Large intestine (tissue), 3 donors: Measurements from ENCODE around the gene FAM193A. TPM values are rescaled to one million over a fixed set of nuclear protein-coding genes. Genes with fewer than 3 reads are reported as not detected.
A peak's percentile ranks its signal among the peaks of the same experiment; 100 is the strongest.

Experiments
- DNase-seq, 2 donors: peaks; one replicate each; pipeline versions ENCODE4 v3.0.0 to v3.0.0-alpha.2; 2013
- H3K27ac ChIP-seq: one replicate; pipeline ENCODE4 v1.5.1; 2013; ENCODE audit warnings: low read length
- H3K27me3 ChIP-seq: 2 replicates; pipeline ENCODE4 v1.6.1; 2013; ENCODE audit warnings: low read length; ENCODE audit not compliant: control insufficient read depth, insufficient read depth
- H3K36me3 ChIP-seq: 2 replicates; pipeline ENCODE4 v1.6.1; 2013; ENCODE audit warnings: low read length; ENCODE audit not compliant: control insufficient read depth, insufficient read depth
- H3K4me1 ChIP-seq: one replicate; pipeline ENCODE4 v1.6.1; 2013; ENCODE audit warnings: low read length; ENCODE audit not compliant: control insufficient read depth, insufficient read depth
- H3K4me3 ChIP-seq: one replicate; pipeline ENCODE4 v1.5.1; 2013; ENCODE audit warnings: low read length
- H3K9me3 ChIP-seq: one replicate; pipeline ENCODE4 v1.6.1; 2013; ENCODE audit warnings: mild to moderate bottlenecking, low read depth, low read length, moderate library complexity; ENCODE audit not compliant: control insufficient read depth
- WGBS: methylation state at CpG from one replicate; pipeline ENCODE4 v1.1.5; 2013; ENCODE audit warnings: low lambda C conversion rate; ENCODE audit not compliant: insufficient coverage; 5-methylcytosine and 5-hydroxymethylcytosine counted together
- polyA plus RNA-seq: library from polyadenylated mRNA; unstranded; fragments of 120-200 nt; gene quantifications from one replicate; pipeline ENCODE4 v1.2.1, GENCODE V29; 2013

Gene FAM193A
- polyA plus RNA-seq, 1 donor: 20.4 TPM

GRCh38 chr4:2648159-2648814 is 111.8 kb downstream of the FAM193A start:
- peaks cover 68% of the 10 kb centered on the region for H3K36me3 ChIP-seq
- no CpG with 5 or more reads among the region's 9 CpGs for WGBS
- no peak for DNase-seq
- H3K4me1 ChIP-seq: no peaks in the 10 kb centered on the region
- H3K27me3 ChIP-seq: no peaks in the 10 kb centered on the region
- H3K27ac ChIP-seq: no peak overlapping the region
- no peak overlapping the region for H3K4me3 ChIP-seq
- H3K9me3 ChIP-seq: no peaks in the 10 kb centered on the region

- Histone ChIP-seq H3K4me3 (no peak overlapping the region), H3K4me1 (no peaks in the 10 kb centered on the region), H3K27ac (no peak overlapping the region), H3K27me3 (no peaks in the 10 kb centered on the region), H3K9me3 (no peaks in the 10 kb centered on the region), H3K36me3 (peaks cover 57% of the 10 kb centered on the region)
- no CpG with 5 or more reads among the region's 5 CpGs for WGBS
- no peak for DNase-seq
These were observed 113.2 kb downstream of the FAM193A start for GRCh38 chr4:2649604-2650114.

- no CpG with 5 or more reads among the region's 13 CpGs for WGBS
- no peaks in the 10 kb centered on the region for H3K9me3 ChIP-seq
- H3K4me3 ChIP-seq: no peak overlapping the region
- H3K4me1 ChIP-seq: no peaks in the 10 kb centered on the region
- H3K36me3 ChIP-seq: peaks cover 57% of the 10 kb centered on the region
- no peaks in the 10 kb centered on the region for H3K27me3 ChIP-seq
- H3K27ac ChIP-seq: no peak overlapping the region
- no peak for DNase-seq
These were observed 113.8 kb downstream of the FAM193A start for GRCh38 chr4:2650276-2650675.

- no peaks in the 10 kb centered on the region for H3K9me3 ChIP-seq
- H3K27ac ChIP-seq: no peak overlapping the region
- no peaks in the 10 kb centered on the region for H3K27me3 ChIP-seq
- no peak for DNase-seq
- peaks cover 60% of the 10 kb centered on the region for H3K36me3 ChIP-seq
- no peaks in the 10 kb centered on the region for H3K4me1 ChIP-seq
- H3K4me3 ChIP-seq: no peak overlapping the region
- WGBS: no CpG with 5 or more reads among the region's 10 CpGs
These were observed 115.1 kb downstream of the FAM193A start for GRCh38 chr4:2651546-2651945.

- Histone ChIP-seq H3K36me3 (peaks cover 56% of the 10 kb centered on the region), H3K4me3 (no peak overlapping the region), H3K27ac (no peak overlapping the region), H3K27me3 (no peaks in the 10 kb centered on the region), H3K4me1 (no peaks in the 10 kb centered on the region), H3K9me3 (no peaks in the 10 kb centered on the region)
- WGBS: no CpG with 5 or more reads among the region's 2 CpGs
- no peak for DNase-seq
These were observed 115.6 kb downstream of the FAM193A start for GRCh38 chr4:2651998-2652397.

GRCh38 chr4:2652415-2653160 is 116.1 kb downstream of the FAM193A start:
- no peak for DNase-seq
- WGBS: 100% methylated on average over 1 of the region's 14 CpGs
- Histone ChIP-seq H3K9me3 (no peaks in the 10 kb centered on the region), H3K4me1 (no peaks in the 10 kb centered on the region), H3K27me3 (no peaks in the 10 kb centered on the region), H3K27ac (no peak overlapping the region), H3K36me3 (peaks cover 50% of the 10 kb centered on the region), H3K4me3 (no peak overlapping the region)

- peak overlapping the region; percentile 13 for H3K27ac ChIP-seq
- H3K9me3 ChIP-seq: no peaks in the 10 kb centered on the region
- no peaks in the 10 kb centered on the region for H3K4me1 ChIP-seq
- H3K27me3 ChIP-seq: no peaks in the 10 kb centered on the region
- peak in 1 of 2 donors; percentile 17 for DNase-seq
- WGBS: no CpG with 5 or more reads among the region's 8 CpGs
- no peak overlapping the region for H3K4me3 ChIP-seq
- peaks cover 56% of the 10 kb centered on the region for H3K36me3 ChIP-seq
These were observed 124.3 kb downstream of the FAM193A start for GRCh38 chr4:2660596-2661211.

- 100% methylated on average over 1 of the region's 4 CpGs for WGBS
- no peaks in the 10 kb centered on the region for H3K9me3 ChIP-seq
- no peak for DNase-seq
- no peaks in the 10 kb centered on the region for H3K4me1 ChIP-seq
- H3K27me3 ChIP-seq: no peaks in the 10 kb centered on the region
- peaks cover 55% of the 10 kb centered on the region for H3K36me3 ChIP-seq
- no peak overlapping the region for H3K27ac ChIP-seq
- H3K4me3 ChIP-seq: no peak overlapping the region
These were observed 126.2 kb downstream of the FAM193A start for GRCh38 chr4:2662598-2662997.

GRCh38 chr4:2663275-2663674 is 126.8 kb downstream of the FAM193A start:
- DNase-seq: no peak
- WGBS: no CpG with 5 or more reads among the region's 2 CpGs
- no peak overlapping the region for H3K27ac ChIP-seq
- no peaks in the 10 kb centered on the region for H3K4me1 ChIP-seq
- peaks cover 49% of the 10 kb centered on the region for H3K36me3 ChIP-seq
- no peak overlapping the region for H3K4me3 ChIP-seq
- no peaks in the 10 kb centered on the region for H3K27me3 ChIP-seq
- H3K9me3 ChIP-seq: no peaks in the 10 kb centered on the region

GRCh38 chr4:2666722-2667247 is 130.3 kb downstream of the FAM193A start:
- no peak for DNase-seq
- 100% methylated on average over 2 of the region's 2 CpGs for WGBS
- Histone ChIP-seq H3K27me3 (no peaks in the 10 kb centered on the region), H3K36me3 (peaks cover 43% of the 10 kb centered on the region), H3K4me1 (no peaks in the 10 kb centered on the region), H3K9me3 (no peaks in the 10 kb centered on the region), H3K27ac (no peak overlapping the region), H3K4me3 (no peak overlapping the region)
